ENCODE measurements around the gene TMEM135.
"Not testable (repeated sequence)": the region's sequence is repeated elsewhere in the genome, so short reads cannot be mapped to it uniquely, and the experiment has no call there.

Gene TMEM135

GRCh38 chr11:87037450-87038234 is at the start of gene TMEM135:
Gene TMEM135, plus strand, starts transcription at chr11:87037934. Its CDS starts 112 bp downstream, at chr11:87038046.
- peak; percentile 94 for DNase-seq

GRCh38 chr11:86988351-86988881 is 49.3 kb upstream of the TMEM135 start:
- peak; percentile 20 for DNase-seq

- no peak for DNase-seq
Observed at GRCh38 chr11:86990031-86990430, 47.7 kb upstream of the TMEM135 start.

- DNase-seq: no peak
Observed at GRCh38 chr11:86990515-86990914, 47.2 kb upstream of the TMEM135 start.

GRCh38 chr11:86991341-86991740 is 46.4 kb upstream of the TMEM135 start:
- peak; percentile 17 for DNase-seq

GRCh38 chr11:86992340-86992739 is 45.4 kb upstream of the TMEM135 start:
- DNase-seq: not testable (repeated sequence)

GRCh38 chr11:86993031-86993430 is 44.7 kb upstream of the TMEM135 start:
- DNase-seq: no peak

GRCh38 chr11:86996953-86997570 is 40.7 kb upstream of the TMEM135 start:
- DNase-seq: no peak

GRCh38 chr11:86999388-86999787 is 38.3 kb upstream of the TMEM135 start:
- DNase-seq: no peak

GRCh38 chr11:86999859-87000753 is 37.6 kb upstream of the TMEM135 start:
- DNase-seq: no peak

- no peak for DNase-seq
Observed at GRCh38 chr11:87002918-87003317, 34.8 kb upstream of the TMEM135 start.

GRCh38 chr11:87004281-87004680 is 33.5 kb upstream of the TMEM135 start:
- DNase-seq: not testable (repeated sequence)

- no peak for DNase-seq
Observed at GRCh38 chr11:87005569-87005921, 32.2 kb upstream of the TMEM135 start.

- no peak for DNase-seq
Observed at GRCh38 chr11:87006035-87006434, 31.7 kb upstream of the TMEM135 start.

- DNase-seq: no peak
Observed at GRCh38 chr11:87007963-87008362, 29.8 kb upstream of the TMEM135 start.

- no peak for DNase-seq
Observed at GRCh38 chr11:87012089-87012488, 25.6 kb upstream of the TMEM135 start.

GRCh38 chr11:87012673-87013072 is 25.1 kb upstream of the TMEM135 start:
- no peak for DNase-seq

- DNase-seq: no peak
Observed at GRCh38 chr11:87013912-87014825, 23.6 kb upstream of the TMEM135 start.

- DNase-seq: no peak
Observed at GRCh38 chr11:87015645-87016044, 22.1 kb upstream of the TMEM135 start.

- no peak for DNase-seq
Observed at GRCh38 chr11:87019613-87020271, 18.0 kb upstream of the TMEM135 start.

- no peak for DNase-seq
Observed at GRCh38 chr11:87020336-87020735, 17.4 kb upstream of the TMEM135 start.
